ENCODE results near the gene MLLT11. TPM values are rescaled to one million over a fixed set of nuclear protein-coding genes. Genes with fewer than 3 reads are reported as not detected.

The MLLT11 gene
- total and polyA plus RNA-seq, 2 of the 4 experiments (the other 2 are of a cell fraction): 3.6 to 17.5 TPM

DNA sequence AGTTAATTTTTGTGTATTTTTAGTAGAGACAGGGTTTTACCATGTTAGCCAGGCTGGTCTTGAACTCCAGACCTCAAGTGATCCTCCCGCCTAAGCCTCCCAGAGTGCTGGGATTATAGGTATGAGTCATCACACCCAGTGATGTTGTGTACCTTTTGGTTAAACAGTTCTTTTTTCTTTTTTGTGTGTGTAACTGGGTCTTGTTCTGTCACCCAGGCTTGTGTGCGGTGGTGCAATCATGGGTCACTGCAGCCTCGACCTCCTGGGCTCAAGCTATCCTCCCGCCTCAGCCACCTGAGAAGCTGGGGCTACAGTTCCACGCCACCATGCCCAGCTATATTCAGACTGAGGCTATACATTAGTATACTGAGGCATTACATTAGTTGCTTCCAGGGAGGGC lies 48.1 kb downstream of the MLLT11 start:
- WGBS, 2 experiments (ENCODE audit: extremely low coverage in 2 of 2, insufficient read length in 1 of 2): no CpG with 5 or more reads among the region's 5 CpGs
- POLR2A ChIA-PET (ENCODE audit: unreplicated experiment): no interaction called here
- Histone ChIP-seq H3K56ac (ENCODE audit: extremely low read depth, insufficient read depth, low read length) (no peak overlapping the region), H2BK120ac (ENCODE audit: low read depth, low read length) (no peak overlapping the region), H3K9ac (ENCODE audit: low read depth, low read length) (no peak overlapping the region), H3K4me2 (ENCODE audit: low read depth, low read length) (no peak overlapping the region), H3K9me3 (ENCODE audit: control insufficient read depth, insufficient read depth, low read length) (no peaks in the 10 kb centered on the region), H4K20me1 (ENCODE audit: insufficient read depth, low read length) (no peaks in the 10 kb centered on the region), H2BK15ac (ENCODE audit: low read depth, low read length) (no peak overlapping the region), H2BK20ac (ENCODE audit: low read depth, low read length) (no peak overlapping the region), H3K14ac (replicated peaks; ENCODE audit: low read depth, low read length) (no peak overlapping the region), H2AK9ac (replicated peaks; ENCODE audit: low read depth, low read length, poor library complexity) (no peak overlapping the region), H3K4me1 (ENCODE audit: control insufficient read depth, insufficient read depth, low read length) (no peaks in the 10 kb centered on the region), H3K4ac (ENCODE audit: low read depth, low read length) (no peak overlapping the region), H4K8ac (ENCODE audit: low read depth in 2 of 2, low read length in 2 of 2) (no peak overlapping the region), H3K27me3 (ENCODE audit: control insufficient read depth, insufficient read depth, low read length) (no peaks in the 10 kb centered on the region), H2BK5ac (ENCODE audit: low read depth, low read length, poor library complexity, severe bottlenecking) (no peak overlapping the region), H3K23ac (ENCODE audit: low read depth, low read length) (no peak overlapping the region), H3K18ac (ENCODE audit: low read depth, low read length) (no peak overlapping the region), H4K91ac (ENCODE audit: insufficient read depth, low read depth, low read length) (no peak overlapping the region), H2AFZ (replicated peaks; ENCODE audit: low read length, poor library complexity) (no peak overlapping the region), H3K9me1 (ENCODE audit: insufficient read depth, low read length) (no peaks in the 10 kb centered on the region), H2AK5ac (ENCODE audit: low read depth, low read length) (no peak overlapping the region), H3K36me3 (ENCODE audit: control insufficient read depth, insufficient read depth, low read length) (0 out of 2 replicates have a peak, but pooled peaks cover under 1% of the 10 kb centered on the region), H3K27ac (ENCODE audit: insufficient read depth, low read length) (no peak overlapping the region), H3K4me3 (ENCODE audit: insufficient read depth, low read depth, low read length) (no peak overlapping the region), H4K5ac (ENCODE audit: low read depth, low read length) (no peak overlapping the region), H3K79me1 (ENCODE audit: low read depth in 1 of 2, low read length in 2 of 2) (no peaks in the 10 kb centered on the region)
- in situ Hi-C loops (cut with MboI; ENCODE audit: low sequenced_read_pairs) (no loop called here), intact Hi-C loops (cut with micrococcal nuclease) (loop anchor here (10.0 kb wide), 1 partner anchor 146 kb away; the partner anchor contains the start of gene PSMD4), dilution Hi-C loops (cut with HindIII; ENCODE audit: low sequenced_read_pairs, unreplicated experiment) (no loop called here)
- no TSS peak for BruUV-seq (replicated peaks)
- TF ChIP-seq SMC3 (IDR thresholded peaks at IDR 0.05; ENCODE audit: low read depth, low read length) (no peak), FOS (IDR thresholded peaks at IDR 0.05; ENCODE audit: low read depth, low read length) (0 out of 2 replicates have a peak, but pooled peaks have one; percentile 4), RAD21 (IDR thresholded peaks at IDR 0.05; ENCODE audit: low read length) (no peak)
- TF ChIP-seq, protein P1, sequence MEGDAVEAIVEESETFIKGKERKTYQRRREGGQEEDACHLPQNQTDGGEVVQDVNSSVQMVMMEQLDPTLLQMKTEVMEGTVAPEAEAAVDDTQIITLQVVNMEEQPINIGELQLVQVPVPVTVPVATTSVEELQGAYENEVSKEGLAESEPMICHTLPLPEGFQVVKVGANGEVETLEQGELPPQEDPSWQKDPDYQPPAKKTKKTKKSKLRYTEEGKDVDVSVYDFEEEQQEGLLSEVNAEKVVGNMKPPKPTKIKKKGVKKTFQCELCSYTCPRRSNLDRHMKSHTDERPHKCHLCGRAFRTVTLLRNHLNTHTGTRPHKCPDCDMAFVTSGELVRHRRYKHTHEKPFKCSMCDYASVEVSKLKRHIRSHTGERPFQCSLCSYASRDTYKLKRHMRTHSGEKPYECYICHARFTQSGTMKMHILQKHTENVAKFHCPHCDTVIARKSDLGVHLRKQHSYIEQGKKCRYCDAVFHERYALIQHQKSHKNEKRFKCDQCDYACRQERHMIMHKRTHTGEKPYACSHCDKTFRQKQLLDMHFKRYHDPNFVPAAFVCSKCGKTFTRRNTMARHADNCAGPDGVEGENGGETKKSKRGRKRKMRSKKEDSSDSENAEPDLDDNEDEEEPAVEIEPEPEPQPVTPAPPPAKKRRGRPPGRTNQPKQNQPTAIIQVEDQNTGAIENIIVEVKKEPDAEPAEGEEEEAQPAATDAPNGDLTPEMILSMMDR (conservative IDR thresholded peaks at IDR 0.05; ENCODE audit: low read depth, low read length): no peak
- ATAC-seq (ENCODE audit: low read depth): no peak
- DNase-seq: no peak
- CTCF ChIA-PET: no interaction called here

Measured in IMR-90 (cell line).